Testis (tissue), 3 donors: Measurements from ENCODE around the gene SFT2D2. TPM values are rescaled to one million over a fixed set of nuclear protein-coding genes. Genes with fewer than 3 reads are reported as not detected.

Experiments used
- DNase-seq: peaks from one replicate; pipeline ENCODE4 v3.0.0-alpha.2; 2019
- H3K27ac ChIP-seq, 2 donors: fragments of 200-600 bp; sonication (generic); one replicate each; pipeline ENCODE4 v1.5.1; 2019
- H3K27me3 ChIP-seq: fragments of 200-600 bp; sonication (generic); one replicate; pipeline ENCODE4 v1.5.1; 2019
- H3K36me3 ChIP-seq: fragments of 200-600 bp; sonication (generic); one replicate; pipeline ENCODE4 v1.5.1; 2017; ENCODE audit warnings: low read depth; ENCODE audit errors: missing control alignments
- H3K4me1 ChIP-seq: fragments of 200-600 bp; sonication (generic); one replicate; pipeline ENCODE4 v1.5.1; 2019
- H3K4me3 ChIP-seq, 2 donors: fragments of 200-600 bp; sonication (generic); one replicate each; pipeline ENCODE4 v1.5.1; 2017 to 2019
- H3K9me3 ChIP-seq: fragments of 200-600 bp; sonication (generic); one replicate; pipeline ENCODE4 v1.5.1; 2017
- POLR2A ChIP-seq: fragments of 450-650 bp; IDR thresholded peaks from one replicate; pipeline ENCODE4 v1.6.1; 2017; ENCODE audit warnings: antibody characterized with exemption, mild to moderate bottlenecking, moderate library complexity
- WGBS, 2 donors: methylation state at CpG; one replicate each; pipeline ENCODE4 v1.1.5; 2018; 5-methylcytosine and 5-hydroxymethylcytosine counted together
- intact Hi-C: fragments of 100-400 bp; cut with DNase I; formaldehyde crosslinking; loops from one replicate; pipeline ENCODE4 v1.15.1; 2023; ENCODE audit warnings: low total_unique reads
- polyA plus RNA-seq: library from polyadenylated mRNA; stranded (reverse); fragments of 350-450 nt; fragmentation: Illumina TruSeq; extraction: RNeasy Lipid Tissue Mini Kit (QIAGEN cat#74804); gene quantifications from one replicate; pipeline ENCODE4 v1.2.3, GENCODE V29; 2014; ENCODE audit warnings: low read depth, low replicate concordance; ENCODE audit not compliant: insufficient read depth
- total RNA-seq, 2 donors: library from RNA; depleted of rRNA; stranded (reverse); fragments of >200 nt; gene quantifications; one replicate each; pipeline ENCODE4 v1.2.3, GENCODE V29; 2016
- TF ChIP-seq, protein P1 (sequence below), 3 experiments: fragments of 450-650 bp in 2 of 3; fragments of 200-600 bp in 1 of 3; sonication (generic) in 1 of 3; IDR thresholded peaks; one replicate each; pipeline ENCODE4 v1.5.1; 2016 to 2019; ENCODE audit warnings: antibody characterized with exemption in 3 of 3, mild to moderate bottlenecking in 2 of 3, moderate library complexity in 1 of 3

The SFT2D2 gene
- total and polyA plus RNA-seq, 3 donors from 2014 or later, result 34.5 to 62.2 (median 59.4) TPM

DNA sequence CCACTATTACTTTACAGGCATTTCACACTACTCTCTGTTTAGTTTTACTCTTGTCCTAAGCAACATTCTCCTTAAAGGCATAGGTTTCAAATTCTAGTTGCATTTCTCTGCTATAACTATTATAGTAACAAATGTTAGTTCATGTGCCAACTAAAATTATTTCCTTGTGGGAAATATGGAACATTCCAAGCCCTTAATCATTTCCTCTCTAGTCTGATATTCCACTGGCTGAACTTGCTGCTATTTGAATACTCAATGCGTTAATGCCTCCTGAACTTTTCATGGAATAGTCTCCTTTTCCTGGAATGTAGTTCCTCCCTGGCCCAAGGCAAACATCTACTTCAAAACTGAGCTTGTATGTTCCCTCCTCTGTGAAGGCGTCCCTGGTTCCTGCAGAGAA lies 35.6 kb downstream of the SFT2D2 start:
- TF ChIP-seq, protein P1, sequence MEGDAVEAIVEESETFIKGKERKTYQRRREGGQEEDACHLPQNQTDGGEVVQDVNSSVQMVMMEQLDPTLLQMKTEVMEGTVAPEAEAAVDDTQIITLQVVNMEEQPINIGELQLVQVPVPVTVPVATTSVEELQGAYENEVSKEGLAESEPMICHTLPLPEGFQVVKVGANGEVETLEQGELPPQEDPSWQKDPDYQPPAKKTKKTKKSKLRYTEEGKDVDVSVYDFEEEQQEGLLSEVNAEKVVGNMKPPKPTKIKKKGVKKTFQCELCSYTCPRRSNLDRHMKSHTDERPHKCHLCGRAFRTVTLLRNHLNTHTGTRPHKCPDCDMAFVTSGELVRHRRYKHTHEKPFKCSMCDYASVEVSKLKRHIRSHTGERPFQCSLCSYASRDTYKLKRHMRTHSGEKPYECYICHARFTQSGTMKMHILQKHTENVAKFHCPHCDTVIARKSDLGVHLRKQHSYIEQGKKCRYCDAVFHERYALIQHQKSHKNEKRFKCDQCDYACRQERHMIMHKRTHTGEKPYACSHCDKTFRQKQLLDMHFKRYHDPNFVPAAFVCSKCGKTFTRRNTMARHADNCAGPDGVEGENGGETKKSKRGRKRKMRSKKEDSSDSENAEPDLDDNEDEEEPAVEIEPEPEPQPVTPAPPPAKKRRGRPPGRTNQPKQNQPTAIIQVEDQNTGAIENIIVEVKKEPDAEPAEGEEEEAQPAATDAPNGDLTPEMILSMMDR (IDR thresholded peaks at IDR 0.05), result no peak
- TF ChIP-seq POLR2A, result no peak

DNA sequence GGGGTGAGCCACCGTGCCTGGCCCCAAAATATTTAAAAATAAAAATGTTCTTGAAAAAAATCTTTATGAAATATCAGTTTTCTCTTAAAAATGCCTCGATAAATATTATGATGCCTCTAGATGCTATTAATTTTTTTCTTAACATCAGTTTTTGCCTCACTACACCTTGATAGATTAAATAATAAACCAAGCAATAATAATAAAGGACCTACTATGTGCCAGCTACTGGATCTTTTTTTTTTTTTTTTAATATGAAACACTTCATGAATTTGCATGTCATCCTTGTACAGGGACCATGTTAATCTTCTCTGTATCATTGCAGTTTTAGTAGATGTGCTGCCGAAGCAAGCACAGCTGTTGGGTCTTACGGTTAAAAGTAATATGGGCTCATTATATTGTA lies 37.3 kb downstream of the SFT2D2 start:
- no peak for TF ChIP-seq POLR2A
- TF ChIP-seq, protein P1 (IDR thresholded peaks at IDR 0.05), result no peak
- Histone ChIP-seq H3K27me3 (no peaks in the 10 kb centered on the region), H3K4me3 (no peak overlapping the region), H3K4me1 (peaks cover 5% of the 10 kb centered on the region), H3K27ac (no peak overlapping the region), H3K36me3 (no peaks in the 10 kb centered on the region), H3K9me3 (no peaks in the 10 kb centered on the region)
- intact Hi-C loops, result no loop called here
- DNase-seq, result no peak
- WGBS, 2 donors, result 85 to 89% methylated on average over 4 of the region's 4 CpGs

More for the DNA sequence above, 35.6 kb downstream of the SFT2D2 start:
- Histone ChIP-seq H3K27ac (no peak overlapping the region), H3K36me3 (no peaks in the 10 kb centered on the region), H3K27me3 (no peaks in the 10 kb centered on the region), H3K4me1 (peaks cover 5% of the 10 kb centered on the region), H3K4me3 (no peak overlapping the region), H3K9me3 (no peaks in the 10 kb centered on the region)
- no peak for DNase-seq
- WGBS, 2 donors, result 46 to 58% methylated on average over 2 of the region's 2 CpGs
- intact Hi-C loops, result no loop called here

DNA sequence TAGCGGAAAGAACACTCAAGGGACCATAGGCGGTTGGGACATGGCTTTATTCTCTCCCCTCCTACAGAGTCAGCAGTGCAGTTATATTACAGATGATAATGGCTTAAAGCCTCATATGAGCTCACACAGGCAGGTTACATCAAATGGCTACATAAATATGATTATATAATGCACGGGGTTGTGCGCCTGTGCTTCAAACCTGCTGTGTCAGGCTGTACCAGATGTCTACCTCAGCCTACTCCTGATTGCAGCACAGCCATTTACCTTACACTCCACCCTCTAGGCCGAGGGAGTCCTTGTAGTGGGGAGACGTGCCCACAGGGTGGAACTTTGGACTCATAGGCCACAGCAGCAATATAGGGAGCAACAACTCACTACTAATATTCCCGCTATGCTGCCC lies 38.5 kb downstream of the SFT2D2 start:
- WGBS, 2 donors, result 97% methylated on average over 4 to 7 of the region's 7 CpGs
- DNase-seq, result no peak
- intact Hi-C loops, result no loop called here

DNA sequence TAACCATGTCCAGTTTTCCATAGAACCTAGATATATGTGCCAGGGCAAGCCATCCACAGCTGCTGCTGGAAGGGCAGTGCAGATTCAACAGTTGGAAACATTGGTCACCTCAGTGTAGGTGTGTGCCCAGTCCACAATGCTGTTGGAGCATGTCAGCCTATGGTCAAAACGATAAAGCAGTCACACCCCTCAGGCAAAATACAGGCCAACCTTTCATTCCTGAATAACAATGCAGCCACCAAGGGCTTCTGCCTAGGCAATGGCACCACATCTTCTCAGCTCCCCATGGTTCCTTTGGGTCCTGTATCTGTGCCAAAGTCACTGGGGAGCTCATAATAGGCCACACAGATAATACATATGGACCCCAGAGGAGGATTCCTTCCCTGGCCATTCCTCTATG lies 39.8 kb downstream of the SFT2D2 start:
- Histone ChIP-seq H3K9me3 (no peaks in the 10 kb centered on the region), H3K4me3 (no peak overlapping the region), H3K27me3 (no peaks in the 10 kb centered on the region), H3K4me1 (peaks cover 5% of the 10 kb centered on the region), H3K36me3 (no peaks in the 10 kb centered on the region), H3K27ac (no peak overlapping the region)
- WGBS, 2 donors, result 100% methylated on average over 1 of the region's 1 CpG
- no peak for DNase-seq
- intact Hi-C loops, result no loop called here
- no peak for TF ChIP-seq POLR2A
- TF ChIP-seq, protein P1 (IDR thresholded peaks at IDR 0.05), result no peak

More for the DNA sequence above, 38.5 kb downstream of the SFT2D2 start:
- Histone ChIP-seq H3K36me3 (no peaks in the 10 kb centered on the region), H3K27me3 (no peaks in the 10 kb centered on the region), H3K9me3 (no peaks in the 10 kb centered on the region), H3K27ac (no peak overlapping the region), H3K4me3 (no peak overlapping the region), H3K4me1 (peaks cover 5% of the 10 kb centered on the region)
- TF ChIP-seq POLR2A, result no peak
- TF ChIP-seq, protein P1 (IDR thresholded peaks at IDR 0.05), result no peak

DNA sequence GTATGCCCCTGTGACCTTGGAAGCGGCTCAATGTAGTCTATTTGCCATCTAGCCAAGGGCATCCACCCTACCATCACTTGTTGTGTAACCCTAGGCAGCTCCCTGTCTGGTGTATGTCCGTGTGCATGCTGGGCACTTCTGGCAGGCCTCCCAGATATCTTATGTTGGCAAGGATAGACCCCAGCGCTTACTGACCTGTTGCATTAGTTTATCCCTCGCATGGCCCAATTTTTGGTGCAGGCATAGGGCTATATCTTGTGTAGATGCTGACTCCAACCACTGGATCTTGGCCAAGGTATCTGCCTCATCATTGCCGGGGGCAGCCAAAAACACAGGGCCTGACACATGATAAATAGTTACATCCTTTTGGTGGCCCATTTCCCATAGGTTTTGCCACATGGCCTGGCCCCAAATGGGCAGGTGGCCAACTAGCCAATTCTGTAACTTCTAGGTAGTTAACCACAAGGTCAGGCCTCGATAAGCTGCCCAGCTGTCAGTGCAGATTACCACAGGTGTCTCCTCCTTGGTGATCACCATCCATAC lies 40.9 kb downstream of the SFT2D2 start:
- no peaks in the 10 kb centered on the region for H3K27me3 ChIP-seq
- H3K27ac ChIP-seq, result no peak overlapping the region
- peaks cover 3% of the 10 kb centered on the region for H3K4me1 ChIP-seq
- H3K4me3 ChIP-seq, result no peak overlapping the region
- DNase-seq, result no peak
- H3K9me3 ChIP-seq, result no peaks in the 10 kb centered on the region
- TF ChIP-seq POLR2A, result no peak
- TF ChIP-seq, protein P1 (IDR thresholded peaks at IDR 0.05), result no peak
- intact Hi-C loops, result no loop called here
- no peaks in the 10 kb centered on the region for H3K36me3 ChIP-seq
- WGBS, 2 donors, result 78 to 82% methylated on average over 6 of the region's 6 CpGs
